HG03039 (cell line): ENCODE data around the gene FBXO17.
"Not testable (repeated sequence)": the region's sequence is repeated elsewhere in the genome, so short reads cannot be mapped to it uniquely, and the experiment has no call there.

Experiments
- ATAC-seq: cut with Tn5 transposase; IDR thresholded peaks from one replicate; pipeline ENCODE4 v1.9.1; 2021; ENCODE audit warnings: mild to moderate bottlenecking, moderate library complexity; ENCODE audit not compliant: unreplicated experiment

FBXO17 gene

GRCh38 chr19:38945562-38946228 is 29.8 kb downstream of the FBXO17 start:
- ATAC-seq, result no peak

- no peak for ATAC-seq
Measured at GRCh38 chr19:38944981-38945506, 30.5 kb downstream of the FBXO17 start.

DNA sequence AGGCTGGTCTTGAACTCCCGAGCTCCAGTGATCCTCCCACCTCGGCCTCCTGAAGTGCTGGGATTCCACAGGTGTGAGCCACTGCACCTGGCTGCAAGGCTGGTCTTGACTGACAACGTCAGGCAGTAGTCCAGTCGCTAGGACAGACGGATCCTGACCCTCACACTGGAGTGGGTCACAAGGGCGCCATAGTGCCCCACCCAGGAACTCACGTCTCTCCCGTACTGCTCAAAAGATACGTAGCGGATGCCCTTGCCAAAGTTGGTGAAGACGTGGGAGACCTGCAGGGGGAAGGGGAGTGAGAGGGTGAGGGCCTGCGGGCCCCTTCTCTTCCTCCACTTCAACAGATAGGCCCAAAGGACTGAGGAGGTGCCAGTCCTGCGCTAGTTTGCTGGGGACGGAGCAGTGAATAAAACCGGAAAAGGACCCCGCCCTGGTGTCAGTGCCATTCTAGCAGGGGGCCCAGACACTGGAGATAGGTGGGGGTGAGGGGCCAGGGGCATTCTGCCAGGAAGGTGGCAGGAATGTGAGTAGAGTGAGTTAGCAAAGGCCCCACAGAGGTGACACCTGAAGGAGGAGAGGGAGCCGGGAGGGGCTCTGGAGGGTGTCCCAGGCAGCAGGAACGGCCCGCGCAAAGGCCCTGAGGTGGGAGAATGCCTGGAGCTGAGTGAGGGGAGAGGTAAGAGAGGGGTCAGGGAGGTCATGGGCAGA is 32.9 kb downstream of the FBXO17 start:
- ATAC-seq, result no peak

DNA sequence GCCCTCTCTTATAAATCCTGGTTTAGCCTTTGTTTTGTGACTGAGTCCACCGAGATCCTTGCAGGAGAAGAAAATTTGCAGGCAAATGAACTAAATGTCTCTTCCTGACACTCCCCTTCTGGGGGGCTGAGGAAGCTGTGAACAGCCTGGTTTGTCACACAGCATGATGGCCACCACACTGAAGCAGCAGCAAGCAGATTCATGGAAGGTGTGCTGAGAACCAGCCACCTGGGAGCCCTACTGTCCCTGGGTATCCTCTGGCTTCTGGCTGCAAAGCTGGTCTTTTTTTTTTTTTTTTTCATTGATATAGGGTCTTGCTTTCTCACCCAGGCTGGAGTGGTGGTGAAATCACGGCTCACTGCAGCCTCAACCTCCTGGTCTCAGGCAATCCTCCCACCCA is 33.6 kb downstream of the FBXO17 start:
- ATAC-seq, result no peak

- ATAC-seq, result not testable (repeated sequence)
Measured at GRCh38 chr19:38941466-38941865, 34.1 kb downstream of the FBXO17 start.

GRCh38 chr19:38939957-38940356 is 35.6 kb downstream of the FBXO17 start:
- no peak for ATAC-seq

- ATAC-seq, result no peak
Measured at GRCh38 chr19:38933544-38933943, 42.0 kb downstream of the FBXO17 start.

- no peak for ATAC-seq
Measured at GRCh38 chr19:38932425-38933179, 42.9 kb downstream of the FBXO17 start.

DNA sequence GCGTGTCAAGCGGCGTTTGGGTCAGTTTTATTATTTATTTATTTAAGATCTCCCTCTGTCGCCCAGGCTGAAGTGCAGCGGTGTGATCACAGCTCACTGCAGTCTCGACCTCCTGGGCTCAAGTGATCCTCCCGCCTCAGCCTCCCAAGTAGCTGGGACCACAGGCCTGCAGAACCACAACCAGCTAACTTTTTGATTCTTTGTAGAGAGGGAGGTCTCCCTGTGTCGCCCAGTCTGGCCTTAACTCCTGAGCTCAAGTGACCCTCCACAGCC is 44.1 kb downstream of the FBXO17 start:
- ATAC-seq, result no peak

GRCh38 chr19:38930776-38931520 is 44.6 kb downstream of the FBXO17 start, which contains the start of gene MRPS12:
MRPS12 (plus strand) TSS chr19:38930944; CDS start chr19:38931295, 351 bp downstream.
- peak; percentile 88 for ATAC-seq

GRCh38 chr19:38929929-38930775 is 45.4 kb downstream of the FBXO17 start, which contains the start of gene SARS2:
SARS2 (minus strand) TSS chr19:38930763; CDS start chr19:38930736, 27 bp downstream.
- ATAC-seq, result peak; percentile 67

GRCh38 chr19:38928391-38929001 is 47.0 kb downstream of the FBXO17 start:
- ATAC-seq, result no peak

DNA sequence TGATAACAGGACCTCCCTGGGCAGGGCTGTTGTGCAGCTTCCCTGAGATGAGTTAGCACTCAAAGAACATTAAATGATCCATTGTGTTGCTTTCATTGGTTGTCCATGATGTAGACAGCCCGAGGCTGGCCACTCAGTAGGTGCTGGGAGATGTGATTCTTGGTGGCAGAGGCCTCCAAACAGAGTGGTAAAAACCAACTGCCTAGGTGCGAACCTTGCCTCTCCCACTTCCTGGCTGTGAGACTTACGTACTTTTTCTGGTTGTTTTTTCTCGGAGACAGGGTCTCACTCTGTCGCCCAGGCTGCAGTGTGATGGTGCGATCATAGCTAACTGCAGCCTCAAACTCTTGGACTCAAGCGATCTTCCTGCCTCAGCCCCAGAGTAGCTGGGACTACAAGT is 51.2 kb downstream of the FBXO17 start:
- no peak for ATAC-seq

DNA sequence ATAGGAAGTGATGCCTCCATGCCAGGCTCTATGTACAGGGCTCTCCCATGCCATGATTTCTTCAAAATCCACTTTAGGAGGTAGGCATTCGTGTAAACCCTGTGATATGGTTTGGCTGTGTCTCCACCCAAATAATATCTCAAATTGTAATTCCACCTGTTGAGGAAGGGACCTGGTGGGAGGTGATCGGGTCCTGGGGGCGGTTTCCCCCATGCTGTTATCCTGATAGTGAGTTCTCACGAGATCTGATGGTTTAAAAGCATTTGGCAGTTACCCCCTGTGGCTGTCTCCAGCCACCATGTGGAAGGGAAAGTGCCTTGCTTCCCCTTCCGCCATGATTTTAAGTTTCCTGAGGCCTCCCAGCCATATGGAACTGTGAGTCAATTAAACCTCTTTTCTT is 53.1 kb downstream of the FBXO17 start:
- ATAC-seq, result no peak

DNA sequence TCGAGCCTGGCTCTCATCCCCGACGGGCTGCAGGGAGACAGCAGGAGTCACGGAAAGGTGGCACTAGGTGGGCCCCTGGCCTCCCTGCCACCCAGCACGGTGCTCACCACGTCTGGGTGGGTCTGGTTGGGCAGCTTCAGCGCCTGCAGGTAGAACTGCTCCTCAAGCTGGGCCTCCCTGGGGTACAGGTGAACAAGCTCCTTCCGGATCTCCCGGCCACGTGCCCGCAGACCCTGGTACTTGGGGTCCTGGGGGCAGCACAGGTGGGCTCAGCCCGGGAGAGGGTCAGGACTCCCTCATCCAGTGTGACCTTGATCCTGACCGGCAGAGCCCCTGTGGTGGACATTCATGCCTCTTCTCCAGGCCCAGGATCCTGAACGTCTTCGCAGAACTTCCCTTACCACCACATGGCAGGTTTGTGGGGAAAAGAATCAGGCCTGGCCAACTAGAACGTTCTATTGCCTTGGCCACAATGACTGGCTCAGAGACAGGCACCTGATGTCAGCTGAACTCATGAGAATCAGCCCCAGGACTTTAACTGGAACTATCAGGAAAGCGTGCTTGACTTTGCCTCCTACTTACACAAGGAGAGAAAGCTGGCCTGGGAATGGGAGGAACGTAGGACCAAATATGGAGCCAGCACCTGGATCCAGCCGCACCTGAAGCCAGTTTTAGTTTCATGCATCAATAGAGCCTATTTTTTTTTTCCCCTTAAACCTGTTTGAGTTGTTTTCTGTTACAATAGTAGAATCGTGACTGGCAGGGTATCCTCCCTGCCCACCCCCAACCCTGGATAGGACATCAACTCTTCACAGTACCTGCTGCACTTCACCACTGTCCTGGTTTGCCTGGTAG is 53.9 kb downstream of the FBXO17 start:
- no peak for ATAC-seq

DNA sequence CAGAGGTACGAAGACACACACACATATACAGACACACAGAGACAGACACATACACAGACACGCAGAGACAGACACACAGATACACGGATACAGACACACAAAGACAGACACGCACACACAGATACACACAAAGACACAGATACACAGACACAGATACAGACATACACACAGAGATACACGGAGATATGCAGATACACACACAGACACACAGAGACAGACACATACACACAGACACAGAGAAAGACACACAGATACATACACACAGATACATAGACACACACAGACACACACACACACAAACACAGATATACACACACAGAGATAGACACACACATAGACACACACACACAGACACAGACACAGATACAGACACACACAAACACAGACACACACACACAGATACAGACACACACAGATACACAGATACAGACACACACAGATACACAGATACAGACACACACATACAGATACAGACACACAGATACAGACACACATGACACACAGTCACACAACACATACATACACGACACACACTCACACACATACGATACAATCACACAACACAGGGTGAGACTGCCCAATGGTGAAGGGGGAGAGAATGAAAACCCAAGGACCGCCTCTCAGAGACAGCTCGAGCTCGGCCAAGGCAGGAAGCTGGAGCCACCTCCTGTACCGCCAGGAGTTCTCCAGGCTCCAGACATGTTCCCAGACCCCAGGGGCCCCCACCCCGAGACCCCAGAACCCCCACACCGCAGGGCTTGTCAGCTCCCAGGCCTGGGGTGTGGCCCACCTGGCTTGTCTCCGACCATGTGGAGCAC is 54.7 kb downstream of the FBXO17 start:
- ATAC-seq, result no peak

- no peak for ATAC-seq
Measured at GRCh38 chr19:38919837-38920601, 55.5 kb downstream of the FBXO17 start.
